Lower leg skin (tissue), 4 donors: Measurements from ENCODE around the gene GTF3C4. TPM values are rescaled to one million over a fixed set of nuclear protein-coding genes. Genes with fewer than 3 reads are reported as not detected.

Experiments
- DNase-seq, 2 donors: peaks; one replicate each; pipeline ENCODE4 v3.0.0-alpha.2; 2019; ENCODE audit warnings: low spot score in 2 of 2
- H3K4me3 ChIP-seq: fragments of 200-600 bp; sonication (generic); 2 replicates; pipeline ENCODE4 v1.5.1; 2017; ENCODE audit warnings: mild to moderate bottlenecking, low read depth; ENCODE audit not compliant: poor library complexity, severe bottlenecking
- CTCF ChIP-seq, 3 donors: fragments of 450-650 bp; IDR thresholded peaks; one replicate each; pipeline ENCODE4 v1.5.1; 2016; ENCODE audit warnings: antibody characterized with exemption in 3 of 3, mild to moderate bottlenecking in 3 of 3, moderate library complexity in 2 of 3
- POLR2A ChIP-seq, 2 donors: fragments of 450-650 bp; IDR thresholded peaks; one replicate each; pipeline ENCODE4 v1.6.1; 2016 to 2017; ENCODE audit warnings: antibody characterized with exemption in 2 of 2, mild to moderate bottlenecking in 1 of 2, moderate library complexity in 1 of 2
- WGBS, 2 donors: methylation state at CpG; one replicate each; pipeline ENCODE4 v1.1.5; 2018; 5-methylcytosine and 5-hydroxymethylcytosine counted together
- intact Hi-C: fragments of 100-400 bp; cut with DNase I; formaldehyde crosslinking; loops from one replicate; pipeline ENCODE4 v1.15.0; 2023; ENCODE audit warnings: low total_unique reads
- total RNA-seq, 4 donors: library from RNA; depleted of rRNA; stranded (reverse); fragments of >200 nt; gene quantifications; one replicate each; pipeline ENCODE4 v1.1.0, GENCODE V29; 2016

The GTF3C4 gene
- total RNA-seq, 4 donors from 2014 or later, result 18.7 to 23.4 (median 20.5) TPM

DNA sequence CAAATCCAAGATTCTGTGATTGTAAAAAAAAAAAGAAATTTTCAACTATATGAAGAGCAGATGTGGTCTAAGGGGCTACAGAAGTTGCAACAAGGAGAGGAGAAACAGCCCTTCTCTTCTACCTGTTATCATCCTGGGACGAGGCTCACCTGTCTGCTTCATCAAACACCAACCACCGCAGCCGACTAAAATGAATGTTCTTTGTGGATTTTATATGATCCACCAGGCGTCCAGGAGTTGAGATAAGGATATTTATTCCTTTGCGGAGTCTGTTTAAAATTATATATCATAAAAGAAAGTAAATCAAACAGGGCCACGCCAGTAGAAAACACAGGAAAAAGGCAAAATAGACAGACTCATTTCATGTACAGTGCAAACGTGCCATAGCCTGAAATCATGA lies 22.0 kb upstream of the GTF3C4 start:
- no peak overlapping the region for H3K4me3 ChIP-seq
- 91 to 93% methylated on average over 7 of the region's 7 CpGs for WGBS, 2 donors
- DNase-seq, result no peak
- TF ChIP-seq CTCF (IDR thresholded peaks at IDR 0.05), result no peak
- no peak for TF ChIP-seq POLR2A (IDR thresholded peaks at IDR 0.05)
- intact Hi-C loops, result no loop called here

GRCh38 chr9:132648685-132649084 lies 21.6 kb upstream of the GTF3C4 start:
- 73 to 78% methylated on average over 3 of the region's 3 CpGs for WGBS, 2 donors
- DNase-seq, result no peak
- intact Hi-C loops, result no loop called here
- no peak overlapping the region for H3K4me3 ChIP-seq
- TF ChIP-seq POLR2A (IDR thresholded peaks at IDR 0.05) (no peak), CTCF (IDR thresholded peaks at IDR 0.05) (no peak)

DNA sequence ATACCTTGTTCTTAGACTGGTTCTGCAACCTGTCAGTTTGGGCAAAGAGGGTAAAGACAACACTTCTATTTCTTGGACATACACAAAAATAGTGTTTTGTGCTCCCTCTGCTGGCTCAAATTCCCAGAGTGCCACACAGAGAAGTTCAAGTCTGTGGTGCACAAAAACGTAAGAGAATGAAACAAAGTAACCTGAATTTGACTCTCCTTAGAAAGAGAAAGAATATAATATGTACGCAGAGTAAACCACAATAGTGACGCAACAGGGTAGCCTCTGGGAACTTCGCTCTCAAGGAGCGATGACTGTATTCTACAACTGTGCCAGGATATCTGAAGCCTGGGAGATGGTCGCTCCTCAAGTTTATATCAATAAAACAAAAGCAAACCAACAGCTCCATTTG lies 19.0 kb upstream of the GTF3C4 start:
- TF ChIP-seq CTCF (IDR thresholded peaks at IDR 0.05), result no peak
- TF ChIP-seq POLR2A (IDR thresholded peaks at IDR 0.05), result no peak
- no peak for DNase-seq
- intact Hi-C loops, result no loop called here
- 70 to 81% methylated on average over 6 of the region's 6 CpGs for WGBS, 2 donors
- H3K4me3 ChIP-seq, result no peak overlapping the region

- no peak for TF ChIP-seq CTCF (IDR thresholded peaks at IDR 0.05)
- no peak for TF ChIP-seq POLR2A (IDR thresholded peaks at IDR 0.05)
- no peak for DNase-seq
- WGBS, 2 donors, result 90 to 91% methylated on average over 7 of the region's 7 CpGs
- intact Hi-C loops, result no loop called here
- H3K4me3 ChIP-seq, result no peak overlapping the region
Observed at GRCh38 chr9:132656299-132656698, 14.0 kb upstream of the GTF3C4 start.

DNA sequence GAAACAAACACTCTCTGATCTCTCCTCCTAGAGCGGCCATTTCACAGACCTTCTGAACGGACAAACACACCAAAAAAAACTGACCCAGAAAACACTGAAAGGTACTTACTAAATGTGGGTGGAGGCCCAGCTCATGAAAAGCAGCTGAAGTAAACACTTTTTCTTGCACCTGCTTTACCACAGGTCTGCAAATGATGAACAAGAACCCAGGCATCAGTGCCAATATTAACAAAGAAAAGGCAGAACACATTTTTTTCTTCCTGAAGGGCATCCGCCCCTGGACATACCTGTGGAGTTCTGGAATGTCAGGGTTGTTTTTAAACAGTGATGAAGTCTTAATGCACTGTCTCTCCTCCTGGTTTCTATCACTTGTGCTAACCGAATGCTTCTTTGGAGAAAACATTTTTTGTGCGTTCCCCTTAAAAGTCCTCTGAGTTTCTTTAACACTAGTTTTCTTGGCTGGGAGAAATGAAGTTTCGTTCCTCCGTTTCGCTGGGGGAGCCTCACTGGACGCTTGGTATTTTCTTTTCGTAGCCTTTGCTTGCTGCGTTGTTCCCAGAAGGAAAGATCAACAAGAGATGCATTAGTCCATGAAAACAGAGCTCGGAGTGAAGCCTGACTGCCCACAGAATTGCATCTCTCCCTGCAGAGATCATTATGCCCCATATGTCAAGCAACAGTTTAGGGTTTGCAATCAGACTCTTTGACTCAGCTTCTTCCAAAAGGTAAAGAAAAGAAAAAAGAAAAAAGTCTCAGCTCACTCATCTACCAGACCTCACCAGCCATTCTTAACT lies 7.9 kb upstream of the GTF3C4 start:
- TF ChIP-seq CTCF (IDR thresholded peaks at IDR 0.05) (no peak), POLR2A (IDR thresholded peaks at IDR 0.05) (no peak)
- H3K4me3 ChIP-seq, result no peak overlapping the region
- intact Hi-C loops, result no loop called here
- 77 to 87% methylated on average over 12 of the region's 12 CpGs for WGBS, 2 donors
- no peak for DNase-seq

- no peak for TF ChIP-seq CTCF (IDR thresholded peaks at IDR 0.05)
- no peak for TF ChIP-seq POLR2A (IDR thresholded peaks at IDR 0.05)
- no peak for DNase-seq
- no peak overlapping the region for H3K4me3 ChIP-seq
- intact Hi-C loops, result no loop called here
- 80 to 82% methylated on average over 10 of the region's 11 CpGs for WGBS, 2 donors
Observed at GRCh38 chr9:132663117-132663516, 7.1 kb upstream of the GTF3C4 start.
